Endodermal cell (in vitro differentiated cells): ENCODE results near the gene ADGRG6. TPM values are rescaled to one million over a fixed set of nuclear protein-coding genes. Genes with fewer than 3 reads are reported as not detected.

Experiments
- DNase-seq: peaks from one replicate; pipeline ENCODE4 v3.0.0-alpha.2; 2017
- H3K27ac ChIP-seq: 2 replicates; pipeline ENCODE4 v1.5.1; 2013; ENCODE audit warnings: mild to moderate bottlenecking, low read depth, low read length, moderate library complexity
- H3K27me3 ChIP-seq: 2 replicates; pipeline ENCODE4 v1.6.1; 2013; ENCODE audit warnings: mild to moderate bottlenecking, low read length, moderate library complexity; ENCODE audit not compliant: insufficient read depth, control insufficient read depth, poor library complexity, severe bottlenecking
- H3K36me3 ChIP-seq: 2 replicates; pipeline ENCODE4 v1.7.0; 2013; ENCODE audit warnings: mild to moderate bottlenecking, low read length, moderate library complexity; ENCODE audit not compliant: control insufficient read depth, insufficient read depth
- H3K4me1 ChIP-seq: one replicate; pipeline ENCODE4 v1.7.0; 2013; ENCODE audit warnings: low read length; ENCODE audit not compliant: control insufficient read depth, insufficient read depth
- H3K4me3 ChIP-seq: 2 replicates; pipeline ENCODE4 v1.5.1; 2013; ENCODE audit warnings: mild to moderate bottlenecking, low read length, moderate library complexity
- H3K9ac ChIP-seq: 2 replicates; pipeline ENCODE4 v1.6.1; 2013; ENCODE audit warnings: mild to moderate bottlenecking, low read length, moderate library complexity; ENCODE audit not compliant: poor library complexity, severe bottlenecking; ENCODE audit errors: extremely low read depth
- H3K9me3 ChIP-seq: 2 replicates; pipeline ENCODE4 v1.6.1; 2013; ENCODE audit warnings: mild to moderate bottlenecking, low read length, moderate library complexity; ENCODE audit not compliant: control insufficient read depth
- H3K27ac Mint-ChIP-seq: 2 replicates; pipeline ENCODE4 v1.8.0; 2020; ENCODE audit warnings: mixed read lengths
- H3K27me3 Mint-ChIP-seq: 2 replicates; pipeline ENCODE4 v1.8.0; 2021; ENCODE audit warnings: mild to moderate bottlenecking, mixed read lengths; ENCODE audit not compliant: insufficient read depth
- H3K36me3 Mint-ChIP-seq: 2 replicates; pipeline ENCODE4 v1.8.0; 2020; ENCODE audit warnings: low read depth, mixed read lengths
- H3K4me1 Mint-ChIP-seq: 2 replicates; pipeline ENCODE4 v1.8.0; 2020; ENCODE audit warnings: mixed read lengths
- H3K4me3 Mint-ChIP-seq: 2 replicates; pipeline ENCODE4 v1.8.0; 2020; ENCODE audit warnings: mild to moderate bottlenecking, moderate library complexity, mixed read lengths
- H3K9me3 Mint-ChIP-seq: 2 replicates; pipeline ENCODE4 v1.8.0; 2020; ENCODE audit warnings: mild to moderate bottlenecking, mixed read lengths
- CTCF ChIP-seq: fragments of 200-600 bp; sonication (generic); conservative IDR thresholded peaks from 2 replicates; pipeline ENCODE4 v1.5.0; 2021; ENCODE audit warnings: antibody characterized with exemption, mild to moderate bottlenecking
- whole genome bisulfite sequencing, 2 experiments: methylation state at CpG; one replicate each; pipeline versions ENCODE4 v1.1.5 to v1.1.7; 2013; ENCODE audit warnings: missing lambda C conversion rate in 2 of 2, mixed read lengths in 1 of 2; ENCODE audit not compliant: insufficient coverage in 1 of 2, insufficient read length in 1 of 2; 5-methylcytosine and 5-hydroxymethylcytosine counted together
- total RNA-seq, 2 donors: library from RNA; stranded (reverse); fragmentation: NEBNext Ultra II Directional in 1 of 2; extraction: Animal tissue kit (Norgen Biotek cat#: 25700) in 1 of 2; gene quantifications; 2 replicates in 1 of 2; 3 replicates in 1 of 2; pipeline ENCODE4 v1.2.1, GENCODE V29; 2021

The ADGRG6 gene
- total RNA-seq, 2 donors from 2014 or later, result 20.4 to 26.8 TPM

GRCh38 chr6:142444376-142444775 is 142.6 kb downstream of the ADGRG6 start:
- H3K27me3 Mint-ChIP-seq, result no peaks in the 10 kb centered on the region
- no peaks in the 10 kb centered on the region for H3K36me3 ChIP-seq
- 100% methylated on average over 1 of the region's 1 CpG for WGBS, 2 experiments
- peak overlapping the region; percentile 34 for H3K4me3 ChIP-seq
- H3K27ac ChIP-seq, result no peak overlapping the region
- no peaks in the 10 kb centered on the region for H3K9me3 ChIP-seq
- peaks cover 16% of the 10 kb centered on the region for H3K4me1 Mint-ChIP-seq
- H3K9me3 Mint-ChIP-seq, result no peaks in the 10 kb centered on the region
- H3K27ac Mint-ChIP-seq, result no peak overlapping the region
- no peaks in the 10 kb centered on the region for H3K36me3 Mint-ChIP-seq
- peaks cover 11% of the 10 kb centered on the region for H3K4me1 ChIP-seq
- no peak overlapping the region for H3K4me3 Mint-ChIP-seq
- no peak overlapping the region for H3K9ac ChIP-seq
- TF ChIP-seq CTCF, result no peak
- H3K27me3 ChIP-seq, result no peaks in the 10 kb centered on the region
- no peak for DNase-seq

- no peak for DNase-seq
- Mint-ChIP-seq H3K4me3 (no peak overlapping the region), H3K9me3 (no peaks in the 10 kb centered on the region), H3K4me1 (peaks cover 16% of the 10 kb centered on the region), H3K36me3 (no peaks in the 10 kb centered on the region), H3K27ac (no peak overlapping the region), H3K27me3 (no peaks in the 10 kb centered on the region)
- H3K27me3 ChIP-seq, result no peaks in the 10 kb centered on the region
- H3K9ac ChIP-seq, result no peak overlapping the region
- peaks cover 11% of the 10 kb centered on the region for H3K4me1 ChIP-seq
- 84% methylated on average over 2 of the region's 2 CpGs; no CpG with 5 or more reads in 1 of the 2 experiments for WGBS, 2 experiments
- no peaks in the 10 kb centered on the region for H3K9me3 ChIP-seq
- no peak for TF ChIP-seq CTCF
- H3K36me3 ChIP-seq, result no peaks in the 10 kb centered on the region
- H3K27ac ChIP-seq, result no peak overlapping the region
- H3K4me3 ChIP-seq, result peak overlapping the region; percentile 34
Measured at GRCh38 chr6:142444881-142445301, 143.1 kb downstream of the ADGRG6 start.

- WGBS, 2 experiments, result 93 to 100% methylated on average over 2 of the region's 2 CpGs
- no peak overlapping the region for H3K4me3 ChIP-seq
Measured at GRCh38 chr6:142446168-142446567, 144.4 kb downstream of the ADGRG6 start.

More at GRCh38 chr6:142446168-142446567, 144.4 kb downstream of the ADGRG6 start:
- H3K9me3 Mint-ChIP-seq, result peaks cover 4% of the 10 kb centered on the region
- no peak overlapping the region for H3K27ac Mint-ChIP-seq
- peaks cover 16% of the 10 kb centered on the region for H3K4me1 Mint-ChIP-seq
- peaks cover 7% of the 10 kb centered on the region for H3K36me3 Mint-ChIP-seq
- H3K27me3 Mint-ChIP-seq, result no peaks in the 10 kb centered on the region
- Histone ChIP-seq H3K4me1 (peaks cover 11% of the 10 kb centered on the region), H3K9me3 (no peaks in the 10 kb centered on the region), H3K27me3 (no peaks in the 10 kb centered on the region), H3K27ac (no peak overlapping the region), H3K9ac (no peak overlapping the region), H3K36me3 (no peaks in the 10 kb centered on the region)
- H3K4me3 Mint-ChIP-seq, result no peak overlapping the region
- TF ChIP-seq CTCF, result no peak
- DNase-seq, result no peak
